GM12878 (cell line): ENCODE measurements around the gene IFT22. TPM values are rescaled to one million over a fixed set of nuclear protein-coding genes. Genes with fewer than 3 reads are reported as not detected.

Source experiments
- ATF3 ChIP-seq: IDR thresholded peaks from 2 replicates; pipeline ENCODE4 v1.6.1; 2011; ENCODE audit warnings: low read depth, mild to moderate bottlenecking, low read length, moderate library complexity, borderline replicate concordance; ENCODE audit errors: extremely low read depth
- BCL11A ChIP-seq: IDR thresholded peaks from 2 replicates; pipeline ENCODE4 v1.6.1; 2011; ENCODE audit warnings: low read depth, low read length
- CHD4 ChIP-seq: fragments of 200-600 bp; sonication (generic); IDR thresholded peaks from 2 replicates; pipeline ENCODE4 v1.6.1; 2016; ENCODE audit warnings: mild to moderate bottlenecking
- CREM ChIP-seq: IDR thresholded peaks from 2 replicates; pipeline ENCODE4 v1.6.1; 2014; ENCODE audit warnings: antibody characterized with exemption, low read depth
- CTCF ChIP-seq, 3 experiments: IDR thresholded peaks in 2 of 3; conservative IDR thresholded peaks in 1 of 3; 2 replicates each; pipeline ENCODE4 v1.5.1; 2011; ENCODE audit warnings: low read depth in 3 of 3, low read length in 3 of 3, mild to moderate bottlenecking in 3 of 3, control low read depth in 2 of 3, moderate library complexity in 2 of 3, inconsistent platforms in 1 of 3, mixed read lengths in 1 of 3; ENCODE audit not compliant: control insufficient read depth in 2 of 3, insufficient read depth in 1 of 3; ENCODE audit errors: extremely low read depth in 1 of 3
- CUX1 ChIP-seq: IDR thresholded peaks from 2 replicates; pipeline ENCODE4 v1.6.1; 2012; ENCODE audit warnings: improper control_type of control experiment, low read depth, low read length; ENCODE audit not compliant: insufficient replicate concordance
- FOS ChIP-seq: IDR thresholded peaks from 3 replicates; pipeline ENCODE4 v1.6.1; 2011; ENCODE audit warnings: borderline replicate concordance; ENCODE audit not compliant: insufficient read length; ENCODE audit errors: extremely low read depth
- FOXK2 ChIP-seq: fragments of 450-650 bp; IDR thresholded peaks from 2 replicates; pipeline ENCODE4 v1.6.1; 2017; ENCODE audit warnings: mild to moderate bottlenecking, moderate library complexity
- IKZF1 ChIP-seq: fragments of 450-650 bp; conservative IDR thresholded peaks from 2 replicates; pipeline ENCODE4 v1.6.1; 2017; ENCODE audit warnings: antibody characterized with exemption, mild to moderate bottlenecking
- MEF2B ChIP-seq: fragments of 450-650 bp; IDR thresholded peaks from 2 replicates; pipeline ENCODE4 v1.6.1; 2018; ENCODE audit warnings: mild to moderate bottlenecking, moderate library complexity; ENCODE audit not compliant: partially characterized antibody, poor library complexity, severe bottlenecking
- MYB ChIP-seq: fragments of 150-350 bp; IDR thresholded peaks from 2 replicates; pipeline ENCODE4 v1.6.1; 2014; ENCODE audit warnings: mild to moderate bottlenecking, low read depth, low read length, borderline replicate concordance
- MYC ChIP-seq: IDR thresholded peaks from 2 replicates; pipeline ENCODE4 v1.6.1; 2011; ENCODE audit warnings: mild to moderate bottlenecking, low read length, moderate library complexity, inconsistent platforms; ENCODE audit not compliant: insufficient read depth, insufficient replicate concordance, insufficient read length, severe bottlenecking
- PML ChIP-seq: IDR thresholded peaks from 2 replicates; pipeline ENCODE4 v1.6.1; 2012; ENCODE audit warnings: low read length, inconsistent platforms
- POLR2A ChIP-seq: IDR thresholded peaks from 2 replicates; pipeline ENCODE4 v1.6.1; 2011; ENCODE audit warnings: low read depth, mild to moderate bottlenecking, low read length
- POLR2AphosphoS5 ChIP-seq: IDR thresholded peaks from 2 replicates; pipeline ENCODE4 v1.6.1; 2011; ENCODE audit warnings: mild to moderate bottlenecking, low read length, inconsistent platforms
- RBBP5 ChIP-seq: fragments of 200-600 bp; sonication (generic); conservative IDR thresholded peaks from 2 replicates; pipeline ENCODE4 v1.6.1; 2016
- RELB ChIP-seq: fragments of 450-650 bp; IDR thresholded peaks from 2 replicates; pipeline ENCODE4 v1.6.1; 2017; ENCODE audit warnings: low read depth, mild to moderate bottlenecking, moderate library complexity
- SIX5 ChIP-seq: IDR thresholded peaks from 2 replicates; pipeline ENCODE4 v1.6.1; 2011; ENCODE audit warnings: mild to moderate bottlenecking, low read depth, low read length, moderate library complexity; ENCODE audit not compliant: severe bottlenecking
- SP1 ChIP-seq: IDR thresholded peaks from one replicate; pipeline ENCODE4 v1.6.1; 2011; ENCODE audit warnings: low read depth, low read length
- SREBF1 ChIP-seq: IDR thresholded peaks from 2 replicates; pipeline ENCODE4 v1.6.1; 2012; ENCODE audit warnings: mild to moderate bottlenecking, low read length
- TAF1 ChIP-seq: IDR thresholded peaks from 2 replicates; pipeline ENCODE4 v1.6.1; 2011; ENCODE audit warnings: mild to moderate bottlenecking, low read depth, low read length, borderline replicate concordance
- polyA plus RNA-seq, 11 experiments: library from polyadenylated mRNA; depleted of rRNA in 4 of 11; unstranded in 6 of 11; stranded (reverse) in 5 of 11; fragments of >200 nt; fragmentation: Nextera tagmentation in 4 of 11; fragmentation: Illumina TruSeq in 1 of 11; extraction: Ambion mirVana in 4 of 11; extraction: Trizol in 1 of 11; gene quantifications; 1 replicate in 1 of 11; 2 replicates in 10 of 11; pipeline versions ENCODE4 v1.2.1 to v1.2.3, GENCODE V29; 2011 to 2016; ENCODE audit warnings: inconsistent platforms in 2 of 11, missing spikeins in 2 of 11, low read depth in 1 of 11
- total RNA-seq, 4 experiments: library from RNA; depleted of rRNA in 3 of 4; stranded (reverse); fragments of >200 nt in 3 of 4; fragmentation: Illumina TruSeq in 1 of 4; extraction: Trizol in 1 of 4; gene quantifications; 2 replicates each; pipeline versions ENCODE4 v1.2.1 to v1.2.3, GENCODE V29; 2013 to 2021

The IFT22 gene
- total and polyA plus RNA-seq, 10 of the 15 experiments (the other 5 are each of a cell fraction or from before 2014, with no cell fraction given): 10.1 to 25.7 (median 19.0) TPM

GRCh38 chr7:101321491-101322401, at the start of gene IFT22 (continued):
- TF ChIP-seq POLR2AphosphoS5 (peak; percentile 64; the same call in 1 of the 2 replicates), SREBF1 (no peak), IKZF1 (peak; percentile 66), MEF2B (peak; percentile 10), FOS (no peak), CTCF (IDR thresholded peaks at IDR 0.05 in 2 of 3, conservative IDR thresholded peaks at IDR 0.05 in 1 of 3; ENCODE audit: control insufficient read depth in 2 of 3, extremely low read depth in 1 of 3, insufficient read depth in 1 of 3, low read depth in 3 of 3, low read length in 3 of 3) (peak in 2 of 3 experiments; percentile 7 to 17; a peak in 1 of 6 replicates), SIX5 (peak; percentile 27), CREM (peak; percentile 49; the same call in 1 of the 2 replicates), FOXK2 (no peak), BCL11A (no peak), TAF1 (peak; percentile 64; the same call in 1 of the 2 replicates), SP1 (no peak), RBBP5 (no peak), MYB (no peak), CUX1 (no peak), POLR2A (peak; percentile 82), CHD4 (no peak), PML (peak; percentile 34; the same call in 1 of the 2 replicates), MYC (no peak), RELB (peak; percentile 38; the same call in 1 of the 2 replicates), ATF3 (no peak)
